ENCODE measurements around the gene NDRG3. TPM values are rescaled to one million over a fixed set of nuclear protein-coding genes. Genes with fewer than 3 reads are reported as not detected.
"Not testable (repeated sequence)": the region's sequence is repeated elsewhere in the genome, so short reads cannot be mapped to it uniquely, and the experiment has no call there.

NDRG3 gene
- total RNA-seq, 8 experiments from 2014 or later = 13.1 to 35.8 (median 24.5) TPM

DNA sequence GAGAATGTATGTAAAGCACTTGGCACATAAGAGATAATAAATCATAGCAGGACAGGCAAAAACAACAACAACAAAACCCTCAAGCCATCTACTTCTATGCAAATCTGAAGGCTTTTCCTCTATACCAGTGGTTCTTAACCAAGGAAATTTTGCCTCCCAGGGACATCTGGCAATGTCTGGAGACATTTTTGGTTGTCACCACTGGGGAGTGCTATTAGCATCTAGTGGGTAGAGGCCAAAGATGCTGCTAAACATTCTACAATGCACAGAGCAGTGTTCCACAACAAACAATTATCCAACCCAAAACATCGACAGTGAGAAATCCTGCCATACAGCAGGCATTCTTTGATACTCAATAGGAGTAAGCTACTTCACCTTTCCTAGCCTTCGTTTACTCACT is 28.2 kb downstream of the NDRG3 start:
- ATAC-seq (replicated peaks in 6 of 8) = peak in 3 of 8 experiments; percentile 68 to 93 (median 85)
- in situ Hi-C loops (cut with MboI; ENCODE audit: low pct_unique_long_range_greater_than_20kb in 2 of 9, low sequenced_read_pairs in 9 of 9, unreplicated experiment in 9 of 9) = no loop called here
- H3K4me3 ChIP-seq = no peak overlapping the region
- H3K27ac ChIP-seq = no peak overlapping the region
- peaks cover 2 to 3% of the 10 kb centered on the region in 2 donors for H3K4me1 ChIP-seq (replicated peaks in 1 of 2)
- WGBS, 10 experiments = 57 to 100% (median 90%) methylated on average over 1 to 2 of the region's 2 CpGs; no CpG with 5 or more reads in 5 of the 10 experiments

DNA sequence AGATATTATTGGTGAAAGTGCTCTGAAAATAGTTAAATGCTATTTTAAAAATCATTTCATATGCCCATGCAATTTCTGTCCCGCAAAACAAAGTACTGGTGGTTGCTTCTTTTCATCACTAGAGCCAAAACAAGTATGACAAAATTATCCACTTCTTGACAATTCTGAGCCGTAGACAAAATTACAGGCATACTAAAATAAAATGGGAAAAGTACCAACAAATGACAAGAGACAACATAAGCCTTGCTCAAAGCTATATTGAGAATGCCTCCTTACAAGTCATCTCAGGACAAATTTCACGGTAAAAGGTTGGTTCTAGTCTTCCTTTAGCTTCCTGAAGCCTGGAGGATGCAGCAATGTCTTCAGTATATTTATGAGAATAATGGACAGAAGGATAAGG is 28.9 kb downstream of the NDRG3 start:
- H3K4me1 ChIP-seq (replicated peaks in 1 of 2) = peaks cover 2 to 3% of the 10 kb centered on the region in 2 donors
- H3K4me3 ChIP-seq = no peak overlapping the region
- WGBS, 10 experiments = 71 to 100% (median 92%) methylated on average over 1 to 3 of the region's 3 CpGs; no CpG with 5 or more reads in 1 of the 10 experiments
- no peak for ATAC-seq (replicated peaks in 6 of 8)
- in situ Hi-C loops (cut with MboI; ENCODE audit: low pct_unique_long_range_greater_than_20kb in 2 of 9, low sequenced_read_pairs in 9 of 9, unreplicated experiment in 9 of 9) = no loop called here
- H3K27ac ChIP-seq = no peak overlapping the region

DNA sequence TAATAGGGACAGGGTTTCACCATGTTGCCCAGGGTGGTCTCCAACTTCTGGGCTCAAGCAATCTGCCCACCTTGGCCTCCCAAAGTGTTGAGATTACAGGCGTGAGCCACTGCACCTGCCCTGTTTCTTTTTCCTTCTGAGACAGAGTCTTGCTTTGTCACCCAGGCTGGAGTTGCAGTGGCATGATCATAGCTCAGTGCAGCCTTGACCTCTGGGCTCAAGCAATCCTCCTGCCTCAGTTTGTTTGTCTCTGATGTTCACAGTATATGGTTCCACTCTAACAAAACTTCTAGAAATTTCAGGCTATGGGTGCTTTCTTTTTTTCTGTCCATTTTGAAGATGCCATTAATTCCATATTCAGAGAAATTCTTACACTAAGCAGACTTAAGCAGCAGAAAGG is 33.1 kb downstream of the NDRG3 start:
- Histone ChIP-seq H3K4me1 (replicated peaks in 1 of 2) (no peaks in the 10 kb centered on the region), H3K4me3 (no peak overlapping the region), H3K27ac (no peak overlapping the region)
- in situ Hi-C loops (cut with MboI; ENCODE audit: low pct_unique_long_range_greater_than_20kb in 2 of 9, low sequenced_read_pairs in 9 of 9, unreplicated experiment in 9 of 9) = no loop called here
- whole genome bisulfite sequencing, 10 experiments = 80 to 100% (median 93%) methylated on average over 1 of the region's 1 CpG; no CpG with 5 or more reads in 6 of the 10 experiments
- no peak for ATAC-seq (replicated peaks in 6 of 8)

DNA sequence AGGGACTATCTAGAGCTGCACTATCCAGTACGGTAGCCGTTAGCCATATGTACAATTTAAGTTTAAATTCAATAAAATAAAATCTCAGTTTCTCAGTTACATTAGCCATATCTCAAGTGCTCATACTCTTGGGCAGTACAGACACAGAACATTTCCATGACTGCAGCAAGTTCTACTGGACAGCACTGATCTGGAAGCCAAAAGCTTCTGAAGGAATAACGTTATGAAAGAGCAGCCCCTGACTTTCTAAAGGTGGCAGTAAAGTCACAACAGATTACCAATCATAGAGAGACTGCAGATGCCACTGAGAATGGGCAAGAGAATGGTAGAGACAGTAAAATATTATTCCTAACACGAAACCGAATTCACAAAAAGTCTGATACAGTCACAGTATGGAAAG is 36.8 kb downstream of the NDRG3 start:
- WGBS, 10 experiments = 20 to 92% (median 80%) methylated on average over 1 to 5 of the region's 5 CpGs; no CpG with 5 or more reads in 2 of the 10 experiments
- H3K4me1 ChIP-seq (replicated peaks in 1 of 2) = no peaks in the 10 kb centered on the region
- no peak for ATAC-seq (replicated peaks in 6 of 8)
- H3K27ac ChIP-seq = no peak overlapping the region
- in situ Hi-C loops (cut with MboI; ENCODE audit: low pct_unique_long_range_greater_than_20kb in 2 of 9, low sequenced_read_pairs in 9 of 9, unreplicated experiment in 9 of 9) = no loop called here
- H3K4me3 ChIP-seq = no peak overlapping the region

DNA sequence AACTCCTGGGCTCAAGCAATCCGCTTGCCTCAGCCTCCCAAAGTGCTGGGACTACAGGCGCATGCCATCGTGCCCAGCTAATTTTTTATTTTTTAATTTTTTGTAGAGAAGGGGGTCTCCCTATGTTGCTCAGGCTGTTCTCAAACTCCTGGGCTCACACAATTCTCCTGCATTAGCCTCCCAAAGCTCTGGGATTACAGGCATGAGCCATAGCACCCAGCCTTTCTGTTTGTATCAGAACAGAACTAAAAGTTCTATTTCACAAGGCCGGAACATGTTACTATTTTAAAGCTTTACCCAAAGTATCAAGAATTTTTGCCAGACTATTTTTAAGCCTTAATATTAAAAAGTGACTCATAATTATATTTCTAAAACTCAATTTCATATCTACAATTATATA is 42.4 kb downstream of the NDRG3 start:
- no peak overlapping the region for H3K4me3 ChIP-seq
- ATAC-seq (replicated peaks in 6 of 8) = no peak
- no peak overlapping the region for H3K27ac ChIP-seq
- 88 to 100% (median 100%) methylated on average over 1 to 4 of the region's 4 CpGs; no CpG with 5 or more reads in 1 of the 10 experiments for WGBS, 10 experiments
- in situ Hi-C loops (cut with MboI; ENCODE audit: low pct_unique_long_range_greater_than_20kb in 2 of 9, low sequenced_read_pairs in 9 of 9, unreplicated experiment in 9 of 9) = no loop called here
- H3K4me1 ChIP-seq (replicated peaks in 1 of 2) = no peaks in the 10 kb centered on the region

DNA sequence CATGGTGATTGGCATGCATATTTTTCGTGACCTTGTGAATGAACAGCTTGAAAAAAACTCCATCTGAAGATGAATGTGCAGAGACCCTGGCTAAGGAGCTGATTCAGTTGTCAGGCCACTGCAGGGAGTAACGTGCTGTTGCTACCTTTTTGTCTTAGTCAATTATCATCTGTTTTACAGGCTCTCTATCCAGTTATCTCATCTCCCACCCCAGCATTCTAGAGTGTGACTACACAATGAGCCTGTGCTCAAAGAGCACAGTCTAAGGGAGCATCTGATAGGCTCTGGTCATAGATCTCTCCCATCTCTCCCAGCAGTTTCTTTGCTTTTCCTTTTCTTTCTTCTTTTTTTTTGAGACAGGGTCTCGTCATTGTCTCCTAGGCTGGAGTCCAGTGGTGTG is 45.5 kb downstream of the NDRG3 start:
- peak in 1 of 8 experiments; percentile 82 for ATAC-seq (replicated peaks in 6 of 8)
- in situ Hi-C loops (cut with MboI; ENCODE audit: low pct_unique_long_range_greater_than_20kb in 2 of 9, low sequenced_read_pairs in 9 of 9, unreplicated experiment in 9 of 9) = no loop called here
- 40 to 94% (median 67%) methylated on average over 1 to 3 of the region's 3 CpGs; no CpG with 5 or more reads in 3 of the 10 experiments for WGBS, 10 experiments
- no peak overlapping the region for H3K27ac ChIP-seq
- no peak overlapping the region for H3K4me3 ChIP-seq
- H3K4me1 ChIP-seq (replicated peaks in 1 of 2) = no peaks in the 10 kb centered on the region

DNA sequence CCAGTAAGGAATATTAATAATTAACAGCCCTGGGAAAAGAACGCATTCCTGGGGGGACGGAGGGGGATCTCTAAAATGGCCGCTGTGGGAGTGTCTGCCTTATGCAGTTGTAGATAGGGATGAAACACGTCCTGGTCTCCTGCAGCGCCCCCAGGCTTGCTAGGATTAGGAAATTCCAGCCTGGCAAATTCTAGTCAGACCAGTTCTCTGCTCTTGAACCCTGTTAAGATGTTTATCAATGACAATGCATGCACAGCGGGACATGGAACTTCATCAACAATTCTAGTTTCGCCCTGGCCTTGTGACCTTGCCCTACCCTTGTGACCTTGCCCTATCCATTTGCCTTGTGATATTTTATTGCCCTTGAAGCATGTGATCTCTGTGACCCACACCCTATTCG is 50.4 kb downstream of the NDRG3 start:
- H3K27ac ChIP-seq; H3K4me3 ChIP-seq; H3K4me1 ChIP-seq (replicated peaks in 1 of 2); ATAC-seq (replicated peaks in 6 of 8): not testable (repeated sequence)
- in situ Hi-C loops (cut with MboI; ENCODE audit: low pct_unique_long_range_greater_than_20kb in 2 of 9, low sequenced_read_pairs in 9 of 9, unreplicated experiment in 9 of 9) = loop anchor here in 1 of 9 experiments (25.0 kb wide), 1 partner anchor 192 kb away; the partner anchor contains the start of gene TLDC2
- WGBS, 10 experiments = 90 to 100% (median 94%) methylated on average over 2 to 7 of the region's 8 CpGs; no CpG with 5 or more reads in 6 of the 10 experiments

DNA sequence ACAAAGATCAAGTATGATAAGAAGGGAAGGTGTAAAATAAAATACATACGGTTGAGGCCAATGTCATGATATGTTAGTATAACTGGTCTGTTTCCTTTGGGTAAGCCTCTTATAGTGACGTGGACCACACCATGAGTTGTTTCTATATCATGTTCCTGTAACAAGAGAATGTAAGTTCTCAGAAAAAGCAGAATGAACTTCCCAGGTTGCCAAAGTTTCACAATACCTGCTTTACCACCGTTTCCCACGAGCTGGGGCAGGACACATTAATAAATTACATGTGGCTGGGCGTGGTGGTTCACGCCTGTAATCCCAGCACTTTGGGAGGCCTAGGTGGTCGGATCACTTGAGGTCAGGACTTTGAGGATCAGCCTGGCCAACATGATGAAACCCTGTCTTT is 57.3 kb downstream of the NDRG3 start:
- H3K27ac ChIP-seq = no peak overlapping the region
- ATAC-seq (replicated peaks in 6 of 8) = no peak
- no peaks in the 10 kb centered on the region for H3K4me1 ChIP-seq (replicated peaks in 1 of 2)
- H3K4me3 ChIP-seq = no peak overlapping the region
- in situ Hi-C loops (cut with MboI; ENCODE audit: low pct_unique_long_range_greater_than_20kb in 2 of 9, low sequenced_read_pairs in 9 of 9, unreplicated experiment in 9 of 9) = loop anchor here in 1 of 9 experiments (25.0 kb wide), 1 partner anchor 199 kb away; the partner anchor contains the start of gene TLDC2
- WGBS, 10 experiments = 68 to 100% (median 98%) methylated on average over 1 to 7 of the region's 7 CpGs; no CpG with 5 or more reads in 1 of the 10 experiments

DNA sequence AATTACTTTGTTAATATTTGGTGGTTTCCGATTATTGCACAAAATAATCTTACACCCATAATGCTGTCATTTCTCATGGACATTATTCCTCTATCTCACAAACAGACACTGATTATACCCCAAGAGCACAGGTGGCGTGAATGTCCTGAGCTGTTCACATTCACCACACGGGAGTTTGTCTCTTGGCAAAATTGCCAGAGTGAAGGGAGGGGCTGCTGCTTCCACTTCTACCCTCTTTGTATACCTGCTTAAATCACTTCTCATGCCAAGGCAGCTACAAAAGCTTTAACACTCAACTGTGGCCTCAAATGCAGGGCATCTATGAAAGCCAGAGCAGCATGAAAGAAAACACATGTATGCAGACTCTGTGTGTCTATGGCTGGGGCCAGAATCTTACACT is 58.0 kb downstream of the NDRG3 start:
- in situ Hi-C loops (cut with MboI; ENCODE audit: low pct_unique_long_range_greater_than_20kb in 2 of 9, low sequenced_read_pairs in 9 of 9, unreplicated experiment in 9 of 9) = loop anchor here in 1 of 9 experiments (25.0 kb wide), 1 partner anchor 199 kb away; the partner anchor contains the start of gene TLDC2
- 69 to 100% (median 92%) methylated on average over 1 to 3 of the region's 3 CpGs; no CpG with 5 or more reads in 1 of the 10 experiments for WGBS, 10 experiments
- Histone ChIP-seq H3K4me1 (replicated peaks in 1 of 2) (no peaks in the 10 kb centered on the region), H3K4me3 (no peak overlapping the region), H3K27ac (no peak overlapping the region)
- ATAC-seq (replicated peaks in 6 of 8) = peak in 1 of 8 experiments; percentile 22

DNA sequence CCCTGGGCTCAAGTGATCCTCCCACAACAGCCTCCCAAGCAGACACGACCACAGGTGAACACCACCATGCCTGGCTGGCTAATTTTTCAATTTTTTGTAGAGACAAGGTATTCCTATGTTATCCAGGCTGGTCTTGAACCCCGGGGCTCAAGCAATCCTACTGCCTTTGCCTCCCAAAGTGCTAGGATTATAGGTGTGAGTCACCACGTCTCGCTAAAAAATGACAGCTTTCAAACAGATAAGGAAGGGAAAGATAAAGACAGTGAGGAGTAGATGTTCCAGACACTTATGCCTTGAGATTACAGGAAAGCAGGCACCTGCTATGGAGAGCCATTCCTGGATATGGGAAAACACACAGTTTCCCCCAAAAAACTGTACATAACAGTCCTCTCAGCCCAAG is 58.9 kb downstream of the NDRG3 start:
- H3K4me3 ChIP-seq = no peak overlapping the region
- H3K27ac ChIP-seq = no peak overlapping the region
- WGBS, 10 experiments = 20 to 100% (median 86%) methylated on average over 1 to 3 of the region's 4 CpGs; no CpG with 5 or more reads in 1 of the 10 experiments
- no peak for ATAC-seq (replicated peaks in 6 of 8)
- H3K4me1 ChIP-seq (replicated peaks in 1 of 2) = no peaks in the 10 kb centered on the region
- in situ Hi-C loops (cut with MboI; ENCODE audit: low pct_unique_long_range_greater_than_20kb in 2 of 9, low sequenced_read_pairs in 9 of 9, unreplicated experiment in 9 of 9) = loop anchor here in 1 of 9 experiments (25.0 kb wide), 1 partner anchor 200 kb away; the partner anchor contains the start of gene TLDC2

DNA sequence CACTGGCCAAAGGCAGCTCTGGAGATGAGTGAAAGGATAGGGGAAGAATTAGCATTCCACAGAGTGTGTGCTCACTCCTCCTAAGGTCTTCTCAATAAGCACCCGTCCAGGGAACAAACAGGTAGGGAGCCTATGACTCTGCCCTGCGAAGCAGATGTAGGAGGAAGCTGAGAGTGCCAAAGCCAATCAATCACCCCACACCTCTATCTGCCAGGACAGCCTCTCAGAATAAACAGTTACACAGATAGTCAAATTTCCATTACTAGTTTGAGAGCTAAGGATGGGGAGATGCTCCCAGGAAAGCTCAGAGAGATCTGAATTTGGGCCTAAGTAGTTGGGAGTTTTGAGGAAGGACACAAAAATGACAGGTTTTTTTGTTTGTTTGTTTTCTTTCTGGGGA is 59.4 kb downstream of the NDRG3 start:
- H3K4me1 ChIP-seq (replicated peaks in 1 of 2) = no peaks in the 10 kb centered on the region
- 72 to 100% methylated on average over 1 to 2 of the region's 2 CpGs; no CpG with 5 or more reads in 8 of the 10 experiments for WGBS, 10 experiments
- ATAC-seq (replicated peaks in 6 of 8) = no peak
- in situ Hi-C loops (cut with MboI; ENCODE audit: low pct_unique_long_range_greater_than_20kb in 2 of 9, low sequenced_read_pairs in 9 of 9, unreplicated experiment in 9 of 9) = loop anchor here in 1 of 9 experiments (25.0 kb wide), 1 partner anchor 201 kb away; the partner anchor contains the start of gene TLDC2
- H3K27ac ChIP-seq = no peak overlapping the region
- no peak overlapping the region for H3K4me3 ChIP-seq

DNA sequence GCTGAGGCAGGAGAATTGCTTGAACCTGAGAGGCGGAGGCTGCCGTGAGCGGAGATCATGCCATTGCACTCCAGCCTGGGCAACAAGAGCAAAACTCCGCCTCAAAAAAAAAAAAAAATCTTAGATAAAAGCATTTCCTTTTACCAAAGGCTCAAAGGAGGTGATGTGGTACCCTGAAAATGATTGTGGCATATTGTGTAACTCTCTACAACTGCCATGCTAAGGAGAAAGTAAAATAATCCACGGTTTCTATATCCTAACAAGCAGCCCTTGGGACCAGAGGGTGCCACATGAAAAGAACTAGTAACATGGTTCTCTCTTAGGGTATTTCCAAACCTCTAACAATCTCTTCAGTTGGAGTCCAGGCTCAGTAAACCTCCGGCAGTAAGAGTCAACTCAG is 61.1 kb downstream of the NDRG3 start:
- in situ Hi-C loops (cut with MboI; ENCODE audit: low pct_unique_long_range_greater_than_20kb in 2 of 9, low sequenced_read_pairs in 9 of 9, unreplicated experiment in 9 of 9) = loop anchor here in 1 of 9 experiments (25.0 kb wide), 1 partner anchor 203 kb away; the partner anchor contains the start of gene TLDC2
- no peak for ATAC-seq (replicated peaks in 6 of 8)
- Histone ChIP-seq H3K4me3 (no peak overlapping the region), H3K27ac (no peak overlapping the region), H3K4me1 (replicated peaks in 1 of 2) (no peaks in the 10 kb centered on the region)
- 38 to 100% (median 98%) methylated on average over 1 to 6 of the region's 6 CpGs; no CpG with 5 or more reads in 1 of the 10 experiments for WGBS, 10 experiments

DNA sequence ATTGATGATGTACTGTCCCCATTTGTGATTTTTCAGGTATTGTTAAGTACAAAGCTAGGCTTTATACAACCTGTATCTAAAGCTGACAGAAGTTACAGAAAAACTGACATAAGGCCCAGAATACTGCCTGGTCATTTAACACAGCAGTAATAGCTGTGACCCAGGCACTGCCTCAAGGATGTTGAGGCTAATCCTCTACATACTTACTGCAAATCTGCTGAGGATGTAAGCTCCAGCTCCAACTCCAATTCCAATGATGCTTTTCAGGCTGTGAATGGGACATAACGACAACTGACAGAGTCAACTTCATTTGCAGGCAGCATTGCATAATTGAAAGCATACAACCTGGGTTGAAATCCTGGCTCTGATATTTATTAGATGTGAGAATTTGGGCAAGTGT is 63.6 kb downstream of the NDRG3 start:
- no peak overlapping the region for H3K4me3 ChIP-seq
- in situ Hi-C loops (cut with MboI; ENCODE audit: low pct_unique_long_range_greater_than_20kb in 2 of 9, low sequenced_read_pairs in 9 of 9, unreplicated experiment in 9 of 9) = loop anchor here in 1 of 9 experiments (25.0 kb wide), 1 partner anchor 205 kb away; the partner anchor contains the start of gene TLDC2
- no peak for ATAC-seq (replicated peaks in 6 of 8)
- H3K4me1 ChIP-seq (replicated peaks in 1 of 2) = peaks cover 0 to 4% of the 10 kb centered on the region in 2 donors
- H3K27ac ChIP-seq = no peak overlapping the region
- 33 to 100% (median 100%) methylated on average over 1 of the region's 1 CpG; no CpG with 5 or more reads in 5 of the 10 experiments for WGBS, 10 experiments
